Retinal pigment epithelial cell (primary cell): ENCODE results near the gene SERAC1.

ENCODE experiments used
- DNase-seq: peaks from one replicate; pipeline ENCODE4 v3.0.0-alpha.2; 2010; ENCODE audit warnings: low read depth
- H3K4me3 ChIP-seq: 2 replicates; pipeline ENCODE4 v1.5.1; 2011; ENCODE audit warnings: mild to moderate bottlenecking, low read length, control low read depth, moderate library complexity
- TF ChIP-seq, protein P1 (sequence below): conservative IDR thresholded peaks from 2 replicates; pipeline ENCODE4 v1.5.1; 2011; ENCODE audit warnings: low read depth, low read length, control low read depth, inconsistent platforms

The SERAC1 gene

DNA sequence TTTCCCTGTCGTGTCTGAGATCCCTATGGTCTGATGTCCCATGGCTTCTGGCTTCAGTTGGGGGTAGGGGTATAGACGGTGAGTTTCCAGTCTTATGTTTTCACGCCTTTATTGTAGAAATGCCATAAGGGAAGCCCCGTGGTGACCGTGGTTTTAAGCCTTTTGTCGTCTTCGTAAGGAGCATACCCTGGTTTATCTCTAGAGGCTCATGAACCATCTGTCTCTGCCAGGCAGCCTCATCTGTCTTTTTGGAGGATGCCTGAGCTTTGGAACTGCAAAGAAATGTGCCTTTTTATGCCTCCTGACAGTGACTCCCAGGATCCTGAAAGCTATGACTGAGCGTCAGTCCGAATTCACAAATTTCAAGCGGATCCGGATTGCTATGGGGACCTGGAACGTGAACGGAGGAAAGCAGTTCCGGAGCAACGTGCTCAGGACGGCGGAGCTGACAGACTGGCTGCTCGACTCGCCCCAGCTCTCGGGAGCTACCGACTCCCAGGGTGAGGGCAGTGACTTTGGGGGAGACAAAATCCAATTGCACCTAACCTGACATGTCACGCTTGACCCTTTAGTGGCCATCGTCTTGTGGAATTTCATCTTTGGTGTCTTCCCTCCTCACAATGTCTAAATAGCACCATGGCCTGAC is 101.8 kb downstream of the SERAC1 start:
- DNase-seq: no peak
- TF ChIP-seq, protein P1, sequence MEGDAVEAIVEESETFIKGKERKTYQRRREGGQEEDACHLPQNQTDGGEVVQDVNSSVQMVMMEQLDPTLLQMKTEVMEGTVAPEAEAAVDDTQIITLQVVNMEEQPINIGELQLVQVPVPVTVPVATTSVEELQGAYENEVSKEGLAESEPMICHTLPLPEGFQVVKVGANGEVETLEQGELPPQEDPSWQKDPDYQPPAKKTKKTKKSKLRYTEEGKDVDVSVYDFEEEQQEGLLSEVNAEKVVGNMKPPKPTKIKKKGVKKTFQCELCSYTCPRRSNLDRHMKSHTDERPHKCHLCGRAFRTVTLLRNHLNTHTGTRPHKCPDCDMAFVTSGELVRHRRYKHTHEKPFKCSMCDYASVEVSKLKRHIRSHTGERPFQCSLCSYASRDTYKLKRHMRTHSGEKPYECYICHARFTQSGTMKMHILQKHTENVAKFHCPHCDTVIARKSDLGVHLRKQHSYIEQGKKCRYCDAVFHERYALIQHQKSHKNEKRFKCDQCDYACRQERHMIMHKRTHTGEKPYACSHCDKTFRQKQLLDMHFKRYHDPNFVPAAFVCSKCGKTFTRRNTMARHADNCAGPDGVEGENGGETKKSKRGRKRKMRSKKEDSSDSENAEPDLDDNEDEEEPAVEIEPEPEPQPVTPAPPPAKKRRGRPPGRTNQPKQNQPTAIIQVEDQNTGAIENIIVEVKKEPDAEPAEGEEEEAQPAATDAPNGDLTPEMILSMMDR: no peak
- no peak overlapping the region for H3K4me3 ChIP-seq

DNA sequence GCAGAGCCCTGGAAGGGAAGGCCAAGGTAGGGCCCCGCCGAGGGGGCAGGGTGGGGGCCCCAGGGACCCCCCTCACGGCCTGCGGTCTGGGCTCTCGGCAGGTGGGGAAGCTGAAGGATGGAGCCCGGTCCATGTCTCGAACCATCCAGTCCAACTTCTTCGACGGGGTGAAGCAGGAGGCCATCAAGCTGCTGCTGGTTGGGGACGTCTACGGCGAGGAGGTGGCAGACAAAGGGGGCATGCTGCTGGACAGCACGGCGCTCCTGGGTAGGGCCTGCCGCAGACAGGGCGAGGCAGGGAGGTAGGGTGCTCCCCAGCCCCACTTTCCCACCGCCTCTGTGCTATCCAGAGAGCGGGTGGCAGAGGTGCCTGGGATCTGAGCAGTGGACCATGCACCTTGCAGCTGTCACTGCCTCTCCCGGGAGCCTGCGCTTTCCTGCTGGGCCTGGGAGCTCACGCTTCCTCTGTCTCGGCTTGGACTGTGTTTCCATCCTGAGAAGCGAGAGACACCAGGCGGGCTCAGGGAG is 103.3 kb downstream of the SERAC1 start:
- H3K4me3 ChIP-seq: no peak overlapping the region
- DNase-seq: no peak
- TF ChIP-seq, protein P1: no peak

DNA sequence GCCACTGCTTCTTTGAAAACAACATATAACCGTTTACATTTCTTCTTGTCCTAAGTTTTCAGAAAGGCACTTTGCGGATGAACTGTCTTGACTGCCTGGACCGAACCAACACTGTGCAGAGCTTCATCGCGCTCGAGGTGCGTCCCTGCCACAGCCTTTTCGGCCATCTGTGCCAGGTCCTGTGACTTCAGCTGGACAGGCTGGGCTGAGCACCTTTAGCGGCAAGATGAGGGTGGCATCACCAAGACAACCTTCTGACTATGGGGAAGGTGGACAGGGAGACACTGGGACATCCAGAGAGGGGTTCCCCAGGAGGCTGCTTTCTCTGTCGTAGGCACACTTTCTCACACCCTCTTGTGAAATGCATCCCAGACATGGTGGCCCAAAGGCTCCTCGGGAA is 104.3 kb downstream of the SERAC1 start:
- DNase-seq: no peak
- no peak overlapping the region for H3K4me3 ChIP-seq
- TF ChIP-seq, protein P1: no peak

DNA sequence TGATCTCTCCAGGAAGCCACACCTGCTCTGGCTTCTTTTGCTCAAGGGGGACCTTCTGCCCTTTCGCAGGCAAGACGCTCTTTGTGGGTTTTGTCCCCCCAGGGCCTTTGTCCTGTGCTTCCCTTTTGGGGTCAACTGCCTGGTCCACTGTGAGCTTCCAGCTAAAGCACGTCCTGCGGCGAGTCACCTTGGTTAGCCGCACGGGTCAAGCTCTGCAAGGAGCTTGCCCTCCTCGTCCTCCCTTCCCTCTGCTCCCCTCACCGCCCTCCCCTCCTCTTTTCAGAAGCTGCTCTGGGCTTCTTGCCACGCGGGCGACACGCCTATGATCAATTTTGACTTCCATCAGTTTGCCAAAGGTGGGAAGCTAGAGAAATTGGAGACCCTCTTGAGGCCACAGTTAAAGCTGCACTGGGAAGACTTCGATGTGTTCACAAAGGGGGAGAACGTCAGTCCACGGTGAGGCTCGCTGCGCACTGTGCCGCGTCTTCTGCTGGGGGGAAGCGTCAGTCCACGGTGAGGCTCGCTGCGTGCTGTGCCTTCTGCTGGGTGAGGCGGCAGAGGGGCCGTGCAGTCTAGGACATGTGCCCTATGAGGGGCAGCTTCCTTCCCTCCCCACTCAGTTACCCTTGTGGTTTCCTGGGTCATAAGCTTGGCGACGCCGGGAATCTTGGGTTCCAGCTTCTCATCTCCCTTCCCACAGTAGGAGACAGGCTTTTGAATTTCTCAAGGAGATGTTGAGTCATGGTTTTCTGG is 106.2 kb downstream of the SERAC1 start:
- TF ChIP-seq, protein P1: no peak
- no peak for DNase-seq
- no peak overlapping the region for H3K4me3 ChIP-seq

DNA sequence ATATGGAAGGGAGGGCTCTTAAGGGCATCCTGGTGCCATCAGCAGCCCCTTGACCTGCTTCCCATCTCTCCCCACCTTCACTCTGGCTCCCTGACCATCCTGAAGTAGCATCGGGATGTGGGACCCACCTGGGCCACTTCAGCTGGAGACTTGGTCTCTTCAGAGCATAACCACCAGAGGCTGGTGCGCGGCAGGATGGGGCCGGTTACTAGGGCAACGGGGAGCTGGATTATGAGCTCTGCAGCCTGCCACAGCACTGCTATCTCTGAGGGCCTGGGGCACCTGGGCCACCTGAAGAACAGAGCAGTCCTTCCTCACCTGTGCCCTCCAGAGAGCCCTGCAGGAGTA is 106.7 kb downstream of the SERAC1 start:
- DNase-seq: no peak
- TF ChIP-seq, protein P1: no peak
- no peak overlapping the region for H3K4me3 ChIP-seq

DNA sequence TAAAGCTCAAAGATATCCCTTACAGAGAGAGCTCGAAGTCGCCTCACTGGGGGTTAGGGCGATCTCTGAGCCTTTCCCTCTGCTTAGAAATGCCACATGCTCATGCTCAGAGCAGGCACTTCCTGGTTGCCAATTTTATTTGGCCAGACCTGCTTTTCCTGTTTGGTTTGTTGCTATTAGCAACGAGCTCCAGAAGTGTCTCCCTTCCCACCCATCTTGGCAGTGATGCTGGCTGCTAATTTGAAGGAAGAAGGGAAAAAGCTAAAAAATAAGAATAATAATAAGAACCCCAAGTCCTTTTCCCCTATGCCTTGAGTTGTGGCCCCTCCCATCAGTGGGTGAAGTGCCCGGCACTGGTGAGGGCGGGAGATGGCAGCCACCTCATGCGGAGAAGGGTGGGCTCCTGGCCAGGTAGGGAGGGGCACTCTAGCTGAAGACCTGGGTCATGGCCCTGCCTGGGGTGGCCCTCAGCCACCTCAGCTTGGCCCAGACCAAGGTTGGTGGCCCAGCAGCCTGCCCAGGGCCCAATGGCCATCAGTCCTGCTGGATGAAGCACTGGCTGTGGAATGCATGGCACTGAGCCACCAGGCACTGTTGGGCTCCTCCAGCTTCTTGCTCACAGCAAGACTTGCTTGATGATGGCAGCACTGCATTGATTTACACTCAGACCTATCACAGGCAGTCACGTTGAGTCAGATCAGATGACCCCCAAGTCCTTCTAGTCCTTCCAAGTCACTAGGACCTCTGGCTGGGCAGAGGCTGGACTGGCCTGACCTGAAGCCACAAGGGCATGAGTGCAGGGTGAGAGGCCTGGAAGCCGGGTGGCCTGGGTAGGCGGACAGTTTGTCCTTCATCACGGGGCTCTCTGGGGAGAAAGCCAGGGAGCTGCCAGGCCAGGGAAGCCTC is 107.4 kb downstream of the SERAC1 start:
- peak; percentile 62 for DNase-seq
- TF ChIP-seq, protein P1: no peak
- H3K4me3 ChIP-seq: no peak overlapping the region
